IPS-15b (cell line): Measurements from ENCODE around the gene ANK3.

ENCODE experiments used
- H3K27me3 ChIP-seq: one replicate; pipeline ENCODE4 v1.6.1; 2013; ENCODE audit warnings: low read length; ENCODE audit not compliant: control insufficient read depth, insufficient read depth
- H3K36me3 ChIP-seq: one replicate; pipeline ENCODE4 v1.6.1; 2013; ENCODE audit warnings: low read length; ENCODE audit not compliant: control insufficient read depth, insufficient read depth
- H3K4me1 ChIP-seq: one replicate; pipeline ENCODE4 v1.6.1; 2013; ENCODE audit warnings: mild to moderate bottlenecking, low read length; ENCODE audit not compliant: control insufficient read depth, insufficient read depth
- H3K4me3 ChIP-seq: one replicate; pipeline ENCODE4 v1.5.1; 2013; ENCODE audit warnings: low read depth, low read length
- H3K9ac ChIP-seq: one replicate; pipeline ENCODE4 v1.6.1; 2013; ENCODE audit warnings: low read depth, mild to moderate bottlenecking, low read length
- H3K9me3 ChIP-seq: one replicate; pipeline ENCODE4 v1.6.1; 2013; ENCODE audit warnings: mild to moderate bottlenecking, low read length; ENCODE audit not compliant: control insufficient read depth, insufficient read depth

The ANK3 gene

GRCh38 chr10:60374836-60375235 is 14.8 kb downstream of the ANK3 start:
- no peak overlapping the region for H3K9ac ChIP-seq
- H3K27me3 ChIP-seq, result no peaks in the 10 kb centered on the region
- no peaks in the 10 kb centered on the region for H3K9me3 ChIP-seq
- no peak overlapping the region for H3K4me3 ChIP-seq
- H3K36me3 ChIP-seq, result no peaks in the 10 kb centered on the region
- peaks cover 7% of the 10 kb centered on the region for H3K4me1 ChIP-seq

GRCh38 chr10:60372436-60372835 is 17.2 kb downstream of the ANK3 start:
- Histone ChIP-seq H3K36me3 (no peaks in the 10 kb centered on the region), H3K27me3 (no peaks in the 10 kb centered on the region), H3K4me1 (peaks cover 12% of the 10 kb centered on the region), H3K4me3 (no peak overlapping the region), H3K9me3 (no peaks in the 10 kb centered on the region), H3K9ac (no peak overlapping the region)

GRCh38 chr10:60369547-60369930 is 20.1 kb downstream of the ANK3 start:
- no peak overlapping the region for H3K9ac ChIP-seq
- H3K27me3 ChIP-seq, result no peaks in the 10 kb centered on the region

GRCh38 chr10:60368875-60369546 is 20.7 kb downstream of the ANK3 start:
- Histone ChIP-seq H3K27me3 (no peaks in the 10 kb centered on the region), H3K36me3 (no peaks in the 10 kb centered on the region), H3K9me3 (no peaks in the 10 kb centered on the region), H3K4me3 (no peak overlapping the region), H3K9ac (no peak overlapping the region), H3K4me1 (peaks cover 6% of the 10 kb centered on the region)

More at GRCh38 chr10:60369547-60369930, 20.1 kb downstream of the ANK3 start:
- Histone ChIP-seq H3K9me3 (no peaks in the 10 kb centered on the region), H3K4me3 (no peak overlapping the region), H3K36me3 (no peaks in the 10 kb centered on the region), H3K4me1 (peaks cover 6% of the 10 kb centered on the region)

- H3K9ac ChIP-seq, result no peak overlapping the region
These were observed 21.8 kb downstream of the ANK3 start for GRCh38 chr10:60367901-60368300.

GRCh38 chr10:60367431-60367830 is 22.2 kb downstream of the ANK3 start:
- H3K9ac ChIP-seq, result no peak overlapping the region

More at GRCh38 chr10:60367901-60368300, 21.8 kb downstream of the ANK3 start:
- Histone ChIP-seq H3K36me3 (no peaks in the 10 kb centered on the region), H3K4me3 (no peak overlapping the region), H3K27me3 (no peaks in the 10 kb centered on the region), H3K4me1 (peaks cover 8% of the 10 kb centered on the region), H3K9me3 (no peaks in the 10 kb centered on the region)

GRCh38 chr10:60367024-60367423 is 22.7 kb downstream of the ANK3 start:
- H3K36me3 ChIP-seq, result no peaks in the 10 kb centered on the region
- H3K4me3 ChIP-seq, result no peak overlapping the region
- no peak overlapping the region for H3K9ac ChIP-seq
- peaks cover 11% of the 10 kb centered on the region for H3K4me1 ChIP-seq
- no peaks in the 10 kb centered on the region for H3K9me3 ChIP-seq
- H3K27me3 ChIP-seq, result no peaks in the 10 kb centered on the region

More at GRCh38 chr10:60367431-60367830, 22.2 kb downstream of the ANK3 start:
- H3K27me3 ChIP-seq, result no peaks in the 10 kb centered on the region
- no peak overlapping the region for H3K4me3 ChIP-seq
- no peaks in the 10 kb centered on the region for H3K36me3 ChIP-seq
- H3K4me1 ChIP-seq, result peaks cover 11% of the 10 kb centered on the region
- H3K9me3 ChIP-seq, result no peaks in the 10 kb centered on the region

GRCh38 chr10:60363187-60363586 is 26.5 kb downstream of the ANK3 start:
- Histone ChIP-seq H3K9me3 (no peaks in the 10 kb centered on the region), H3K36me3 (no peaks in the 10 kb centered on the region), H3K4me1 (peaks cover 11% of the 10 kb centered on the region), H3K27me3 (no peaks in the 10 kb centered on the region), H3K9ac (no peak overlapping the region), H3K4me3 (no peak overlapping the region)

- H3K4me3 ChIP-seq, result no peak overlapping the region
- H3K9ac ChIP-seq, result no peak overlapping the region
- H3K36me3 ChIP-seq, result no peaks in the 10 kb centered on the region
- no peaks in the 10 kb centered on the region for H3K9me3 ChIP-seq
- H3K4me1 ChIP-seq, result peaks cover 7% of the 10 kb centered on the region
- H3K27me3 ChIP-seq, result no peaks in the 10 kb centered on the region
These were observed 27.2 kb downstream of the ANK3 start for GRCh38 chr10:60362461-60362860.

GRCh38 chr10:60359066-60359465 is 30.6 kb downstream of the ANK3 start:
- Histone ChIP-seq H3K9ac (no peak overlapping the region), H3K27me3 (no peaks in the 10 kb centered on the region), H3K36me3 (no peaks in the 10 kb centered on the region), H3K9me3 (no peaks in the 10 kb centered on the region), H3K4me3 (no peak overlapping the region), H3K4me1 (peaks cover 6% of the 10 kb centered on the region)

GRCh38 chr10:60358282-60358681 is 31.4 kb downstream of the ANK3 start:
- H3K4me3 ChIP-seq, result no peak overlapping the region
- H3K9ac ChIP-seq, result no peak overlapping the region
- peaks cover 6% of the 10 kb centered on the region for H3K4me1 ChIP-seq
- no peaks in the 10 kb centered on the region for H3K9me3 ChIP-seq
- H3K27me3 ChIP-seq, result no peaks in the 10 kb centered on the region
- no peaks in the 10 kb centered on the region for H3K36me3 ChIP-seq

GRCh38 chr10:60353519-60354258 is 36.0 kb downstream of the ANK3 start:
- H3K27me3 ChIP-seq, result no peaks in the 10 kb centered on the region
- H3K9me3 ChIP-seq, result no peaks in the 10 kb centered on the region
- no peaks in the 10 kb centered on the region for H3K36me3 ChIP-seq
- no peak overlapping the region for H3K4me3 ChIP-seq
- no peaks in the 10 kb centered on the region for H3K4me1 ChIP-seq
- no peak overlapping the region for H3K9ac ChIP-seq
